Non-pigmented ciliary epithelial cell (primary cell): Measurements from ENCODE around the gene TMEM141.
"Not testable (repeated sequence)": the region's sequence is repeated elsewhere in the genome, so short reads cannot be mapped to it uniquely, and the experiment has no call there.

Source experiments
- DNase-seq: peaks from one replicate; pipeline ENCODE4 v3.0.0-alpha.2; 2010; ENCODE audit warnings: low read depth

Gene TMEM141

DNA sequence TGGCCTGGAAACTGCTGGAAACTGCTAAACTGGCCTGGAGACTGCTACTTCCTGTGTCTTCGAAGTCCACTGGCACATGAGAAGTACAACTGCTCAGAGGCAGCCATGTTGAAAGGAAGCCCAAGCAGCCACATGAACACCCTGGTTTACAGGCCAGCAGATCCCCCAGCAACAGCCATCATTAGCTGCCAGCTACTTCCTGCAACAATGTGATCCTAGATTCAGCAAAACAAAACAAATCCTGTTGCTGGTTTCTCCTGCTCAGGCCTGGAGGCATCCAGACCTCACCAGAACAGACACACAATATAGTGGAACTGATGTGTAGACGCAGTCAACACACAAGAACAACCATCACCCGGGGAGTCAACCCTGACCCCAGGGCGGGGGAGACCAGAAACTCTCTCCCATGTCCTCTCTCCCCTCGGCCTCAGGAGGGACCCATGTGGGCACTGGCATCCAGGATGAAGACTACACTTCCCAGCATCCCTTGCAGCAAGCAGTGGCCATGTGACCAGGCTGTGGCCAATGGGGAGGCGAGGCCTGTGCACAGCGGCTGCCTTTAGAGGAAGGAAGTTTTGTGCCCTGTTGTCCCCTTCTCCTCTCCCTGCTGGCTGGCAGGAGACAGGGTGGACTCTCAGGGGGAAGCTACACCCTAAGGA, 17.6 kb upstream of the TMEM141 start:
- no peak for DNase-seq

DNA sequence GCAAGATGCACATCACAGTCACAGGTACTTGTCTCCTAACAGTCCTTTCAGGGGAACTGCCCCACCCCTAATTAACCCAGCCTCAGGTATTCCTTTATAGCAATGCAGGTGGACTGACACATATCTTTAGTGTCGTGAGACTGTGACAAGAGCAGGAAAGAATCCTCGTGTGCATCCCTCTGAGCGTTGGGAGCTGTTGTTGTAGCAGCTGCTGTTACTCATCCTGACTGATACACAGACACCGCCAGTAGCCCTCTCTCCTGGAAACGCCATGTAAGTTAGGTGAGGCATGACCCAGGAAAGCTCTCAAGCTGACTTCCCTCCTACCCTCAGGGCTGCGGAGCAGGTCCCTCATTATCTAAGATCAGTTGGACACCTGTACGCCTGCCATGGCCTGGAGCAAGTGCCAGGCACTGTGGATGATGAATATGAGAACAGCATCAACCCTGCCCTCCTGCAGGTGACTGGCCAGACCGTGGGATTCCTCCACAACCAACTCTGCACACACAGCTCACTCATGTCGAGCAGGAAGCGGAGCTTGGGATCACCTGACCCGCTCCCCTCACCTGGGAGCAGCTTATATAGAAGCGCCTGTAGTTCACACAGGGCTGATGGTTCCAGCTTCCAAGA, 16.6 kb upstream of the TMEM141 start:
- DNase-seq, result no peak

DNA sequence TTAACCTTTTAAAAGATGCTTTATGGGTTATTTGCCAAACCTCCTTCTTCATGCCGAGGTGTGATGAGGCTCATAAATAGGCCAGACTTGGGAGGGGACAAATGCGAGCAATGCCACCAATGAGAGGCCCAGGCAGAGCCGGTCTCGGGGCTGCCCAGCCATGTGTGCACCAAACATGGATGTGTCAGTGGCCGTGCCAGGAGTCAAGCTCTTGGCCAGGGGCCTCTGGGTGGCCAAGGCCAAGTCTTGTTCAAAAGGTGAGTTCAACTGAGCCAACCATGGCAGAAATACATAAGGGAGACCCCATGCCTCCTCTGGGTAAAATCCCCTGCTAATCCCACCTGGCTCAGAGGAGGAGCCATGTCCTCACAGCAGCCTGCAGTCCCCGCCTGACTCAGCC, 16.0 kb upstream of the TMEM141 start:
- DNase-seq, result no peak

DNA sequence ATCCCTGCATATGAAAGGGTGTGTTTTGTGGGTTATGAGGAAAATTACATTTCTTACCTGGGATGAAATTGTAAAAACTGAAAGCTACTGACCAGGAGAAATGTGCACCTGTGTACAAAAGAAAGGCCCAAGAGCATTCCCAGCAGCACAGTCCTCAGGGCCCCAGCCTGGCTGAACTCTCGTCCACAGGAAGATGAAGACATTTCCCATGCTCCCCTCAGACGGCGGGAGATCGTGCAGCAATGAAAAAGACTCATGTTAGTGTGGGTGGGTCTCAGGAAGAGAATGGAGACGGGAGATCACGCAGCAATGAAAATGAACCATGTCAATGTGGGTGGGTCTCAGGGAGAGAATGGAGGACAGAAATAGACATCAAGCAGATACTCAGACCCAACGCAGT, 14.2 kb upstream of the TMEM141 start:
- no peak for DNase-seq

DNA sequence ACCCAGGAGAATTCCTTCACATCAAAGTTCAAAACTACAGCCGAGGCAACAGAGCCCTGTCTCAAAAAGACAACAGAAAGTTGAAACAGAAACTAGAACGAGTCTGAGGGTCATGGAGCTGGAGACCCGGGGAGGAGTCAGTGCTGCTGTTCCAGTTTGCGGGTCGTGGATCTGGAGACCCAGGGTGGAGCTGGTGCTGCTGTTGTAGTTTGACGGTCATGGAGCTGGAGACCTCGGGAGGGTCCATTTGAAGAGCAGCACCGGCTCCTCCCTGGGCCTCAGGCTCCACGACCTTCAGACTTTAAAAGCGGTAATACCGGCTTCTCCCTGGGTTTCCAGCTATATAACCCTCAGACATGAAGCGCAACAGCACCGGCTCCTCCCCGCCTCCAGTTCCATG, 13.8 kb upstream of the TMEM141 start:
- no peak for DNase-seq

DNA sequence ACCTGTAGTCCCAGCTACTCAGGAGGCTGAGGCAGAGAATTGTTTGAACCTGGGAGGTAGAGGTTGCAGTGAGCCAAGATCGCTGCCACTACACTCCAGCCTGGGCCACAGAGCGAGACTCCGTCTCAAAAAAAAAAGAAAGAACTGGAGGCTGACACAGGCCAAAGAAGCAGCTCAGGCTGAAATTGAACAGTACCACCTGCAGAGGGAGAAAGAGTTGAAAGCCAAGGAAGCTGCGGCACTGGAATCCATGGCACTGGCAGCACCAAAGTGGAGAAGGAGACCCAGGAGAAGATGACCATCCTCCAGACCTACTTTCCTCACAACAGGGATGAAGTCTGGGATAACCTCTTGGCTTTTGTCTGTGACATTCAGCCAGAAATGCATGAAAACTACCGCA, 11.3 kb upstream of the TMEM141 start:
- no peak for DNase-seq

DNA sequence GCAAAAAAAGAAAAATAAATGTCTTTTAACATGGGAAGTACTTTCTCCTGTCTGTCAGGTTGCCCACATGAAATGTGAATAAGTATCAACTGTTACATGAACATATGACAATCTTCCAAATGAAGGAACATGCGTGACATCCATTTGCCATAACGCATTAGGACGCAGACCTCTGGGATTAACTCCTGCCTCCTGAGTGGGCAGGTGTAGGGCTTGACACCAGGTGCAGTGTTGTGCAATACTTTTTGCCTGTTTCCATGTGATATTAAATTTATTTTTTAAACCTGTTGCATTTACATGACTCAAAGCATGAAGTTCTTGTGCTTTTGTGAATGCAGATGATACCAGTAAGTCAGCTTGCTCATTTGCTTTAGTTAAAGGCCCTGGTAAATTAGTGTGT, 8.7 kb upstream of the TMEM141 start:
- DNase-seq, result no peak

DNA sequence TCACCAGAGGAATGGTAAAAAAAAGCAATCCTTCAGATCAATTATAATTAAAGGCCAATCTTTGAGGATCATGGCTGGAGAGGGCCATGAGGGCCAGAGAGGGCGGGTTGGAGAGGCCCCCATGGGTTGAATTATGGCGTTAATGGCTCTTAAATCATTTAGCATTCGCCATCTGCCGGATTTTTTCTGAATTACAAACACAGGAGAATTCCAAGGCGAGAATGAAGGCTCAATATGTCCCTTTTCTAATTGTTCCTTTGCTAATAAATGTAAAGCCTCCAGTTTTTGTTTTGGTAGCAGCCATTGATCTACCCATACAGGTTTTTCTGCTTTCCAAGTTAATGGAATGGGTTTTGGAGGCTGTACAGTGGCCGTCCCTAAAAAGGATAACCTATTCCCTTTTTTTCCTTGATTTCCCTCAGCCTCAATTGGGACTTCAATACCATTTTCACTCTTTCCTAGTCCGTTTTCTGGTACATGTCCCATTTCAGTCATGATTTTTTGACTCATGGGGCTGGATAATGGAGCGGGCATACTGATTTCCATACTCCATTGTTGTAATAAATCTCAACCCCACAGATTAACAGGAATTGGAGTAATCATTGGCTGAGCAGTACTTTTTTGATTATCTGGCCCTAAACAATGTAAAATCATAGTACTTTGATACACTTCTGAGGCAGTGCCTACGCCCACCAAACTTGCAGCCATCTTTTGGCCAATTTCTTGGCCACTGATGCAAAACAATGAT, 6.7 kb upstream of the TMEM141 start:
- no peak for DNase-seq

DNA sequence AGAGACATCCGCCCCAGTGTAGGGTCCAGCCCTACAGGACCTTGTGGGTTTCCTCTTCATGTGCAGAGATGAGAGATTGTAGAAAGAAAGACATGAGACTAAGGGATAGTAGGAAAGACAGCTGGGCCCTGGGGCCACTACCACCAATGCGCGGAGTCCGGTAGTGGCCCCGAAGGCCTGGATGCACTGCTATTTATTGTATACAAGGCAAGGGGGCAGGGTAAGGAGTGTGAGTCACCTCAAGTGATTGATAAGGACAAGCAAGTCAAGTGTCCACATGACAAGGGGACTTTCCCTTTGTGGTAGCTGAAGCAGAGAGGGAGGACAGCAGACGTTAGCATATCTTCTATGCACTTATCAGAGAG, 6.2 kb upstream of the TMEM141 start:
- no peak for DNase-seq

DNA sequence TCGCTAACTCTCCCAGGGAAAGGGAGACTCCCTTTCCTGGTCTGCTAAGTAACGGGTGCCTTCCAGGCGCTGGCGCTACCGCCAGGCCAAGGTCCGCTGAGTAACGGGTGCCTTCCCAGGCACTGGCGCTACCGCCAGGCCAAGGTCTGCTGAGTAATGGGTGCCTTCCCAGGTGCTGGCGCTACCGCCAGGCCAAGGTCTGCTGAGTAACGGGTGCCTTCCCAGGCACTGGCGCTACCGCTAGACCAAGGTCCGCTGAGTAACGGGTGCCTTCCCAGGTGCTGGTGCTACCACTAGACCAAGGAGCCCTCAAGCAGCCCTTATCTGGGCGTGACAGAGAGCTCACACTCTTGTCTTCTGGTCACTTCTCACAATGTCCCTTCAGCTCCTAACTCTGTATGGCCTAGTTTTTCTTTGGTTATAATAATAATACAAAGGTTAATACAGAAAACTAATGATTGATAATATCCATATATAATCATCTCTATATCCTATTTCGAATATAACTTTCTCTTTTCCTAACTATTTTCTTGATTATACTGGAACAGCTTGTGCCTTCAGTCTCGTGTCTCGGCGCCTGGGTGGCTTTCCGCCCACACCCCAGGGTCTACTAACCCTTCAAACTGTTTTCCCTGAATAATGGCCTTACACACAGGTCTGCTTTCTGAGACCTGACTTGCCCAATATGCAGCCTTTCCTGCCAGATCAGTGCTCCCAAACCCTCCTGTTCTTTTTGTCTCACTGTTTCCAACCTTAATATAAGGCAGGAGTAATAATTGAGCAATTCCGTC, 5.4 kb upstream of the TMEM141 start:
- DNase-seq, result not testable (repeated sequence)

DNA sequence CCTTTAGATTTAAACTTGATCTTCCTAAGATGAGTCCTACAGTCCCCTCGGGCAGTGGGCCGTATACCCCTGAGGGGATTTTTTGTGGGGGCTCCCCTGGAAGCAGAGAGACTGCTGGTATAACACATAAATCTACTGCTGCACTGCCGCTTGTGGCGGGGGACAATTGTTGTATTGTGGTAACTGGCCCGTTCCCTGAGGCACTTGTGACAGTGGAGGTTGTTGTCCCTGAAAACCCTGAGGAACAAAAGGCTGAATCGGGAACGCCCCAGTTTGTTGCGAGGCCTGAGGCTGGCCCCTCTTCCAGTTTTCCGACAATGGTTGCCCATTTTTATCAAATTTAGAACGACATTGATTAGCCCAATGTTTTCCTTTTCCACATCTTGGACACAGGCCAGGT, 4.7 kb upstream of the TMEM141 start:
- DNase-seq, result no peak

DNA sequence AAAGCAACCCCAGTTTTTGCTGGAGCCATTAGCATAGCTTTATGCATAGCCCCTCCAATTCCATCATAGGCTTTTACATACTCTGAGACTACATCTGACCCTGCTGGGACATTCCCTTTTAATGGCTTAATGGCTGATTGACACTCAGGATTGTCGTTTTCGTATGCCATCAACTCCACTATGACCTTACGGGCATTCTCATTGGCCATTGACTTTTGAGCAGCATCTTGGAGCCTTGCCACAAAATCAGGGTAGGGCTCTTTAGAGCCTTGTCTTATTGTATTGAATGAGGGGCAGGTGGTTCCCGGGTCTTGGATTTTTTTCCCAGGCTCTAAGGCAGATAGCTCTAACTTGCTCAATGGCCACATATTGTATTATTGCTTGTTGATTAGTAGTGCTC, 4.2 kb upstream of the TMEM141 start:
- DNase-seq, result not testable (repeated sequence)

DNA sequence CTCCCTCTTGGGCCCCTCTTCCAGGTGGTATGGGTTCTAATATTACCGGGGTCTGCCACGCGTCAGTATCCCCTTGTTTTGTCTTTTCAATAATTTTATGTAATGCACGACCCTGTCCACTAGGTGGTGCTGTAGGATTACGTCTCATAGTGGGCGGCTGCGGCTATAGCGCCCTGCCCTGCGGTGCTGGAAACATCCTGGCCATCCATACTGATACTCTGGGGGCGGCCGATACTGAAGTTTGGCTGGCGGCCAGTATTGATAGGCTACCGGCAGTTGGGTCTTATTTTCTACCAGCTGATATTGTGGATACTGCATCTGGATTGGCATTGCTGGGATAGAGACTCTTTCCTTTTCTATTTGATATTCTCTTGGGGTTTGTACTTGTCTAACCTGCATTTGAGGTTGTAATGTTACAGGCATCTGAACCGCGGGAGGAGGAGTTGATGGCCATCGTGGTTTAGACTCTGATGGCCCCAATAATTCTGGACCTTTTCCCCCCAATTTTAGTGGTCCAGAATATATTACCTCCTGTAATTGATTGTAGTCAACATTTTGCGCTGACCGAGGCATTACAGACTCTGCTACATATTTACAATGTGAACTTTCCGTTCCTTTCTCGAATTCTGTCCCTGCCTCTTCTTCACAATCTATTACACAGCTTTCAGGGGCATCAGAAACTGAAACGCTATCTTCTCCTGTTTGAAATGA, 3.3 kb upstream of the TMEM141 start:
- no peak for DNase-seq

DNA sequence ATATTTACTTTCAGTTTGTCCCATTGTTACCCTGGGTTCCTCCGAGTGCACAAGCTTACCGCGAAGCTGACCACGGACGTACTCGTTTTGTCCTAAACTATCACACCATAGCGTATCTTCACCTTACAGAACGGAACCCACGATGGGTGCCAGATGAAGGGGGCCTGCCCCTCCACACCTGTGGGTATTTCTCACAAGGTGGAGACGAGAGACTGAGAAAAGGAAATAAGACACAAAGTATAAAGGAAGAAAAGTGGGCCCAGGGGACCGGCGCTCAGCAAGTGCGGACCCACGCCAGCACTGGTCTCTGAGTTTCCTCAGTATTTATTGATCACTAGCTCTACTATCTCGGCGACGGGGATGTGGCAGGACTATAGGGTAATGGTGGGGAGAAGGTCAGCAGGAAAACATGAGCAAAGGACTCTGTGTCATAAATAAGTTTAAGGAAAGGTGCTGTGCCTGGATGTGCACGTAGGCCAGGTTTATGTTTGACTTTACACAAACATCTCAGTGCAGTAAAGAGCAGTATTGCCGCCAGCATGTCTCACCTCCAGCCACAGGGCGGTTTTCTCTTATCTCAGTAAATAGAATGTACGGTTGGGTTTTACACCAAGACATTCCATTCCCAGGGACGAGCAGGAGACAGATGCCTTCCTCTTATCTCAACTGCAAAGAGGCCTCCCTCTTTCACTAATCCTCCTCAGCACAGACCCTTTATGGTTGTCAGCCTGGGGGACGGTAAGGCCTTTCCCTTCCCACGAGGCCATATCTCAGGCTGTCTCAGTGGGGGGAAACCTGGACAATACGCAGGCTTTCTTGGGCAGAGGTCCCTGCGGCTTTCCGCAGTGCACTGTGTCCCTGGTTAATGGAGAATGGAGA, 2.3 kb upstream of the TMEM141 start:
- not testable (repeated sequence) for DNase-seq

DNA sequence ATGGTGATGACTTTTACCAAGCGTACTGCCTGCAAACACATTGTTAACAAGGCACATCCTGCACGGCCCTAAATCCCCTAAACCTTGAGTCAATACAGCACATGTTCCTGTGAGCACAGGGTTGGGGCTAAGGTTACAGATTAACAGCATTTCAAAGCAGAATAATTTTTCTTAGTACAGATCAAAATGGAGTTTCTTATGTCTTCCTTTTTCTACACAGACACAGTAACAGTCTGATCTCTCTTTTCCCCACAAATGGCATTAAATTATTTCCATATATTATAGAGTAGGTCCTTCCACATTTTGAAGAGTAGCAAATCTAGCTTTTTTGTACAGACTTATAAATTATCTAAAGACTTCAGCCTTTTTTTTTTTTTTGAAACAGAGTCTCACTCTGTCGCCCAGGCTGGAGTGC, 1.6 kb upstream of the TMEM141 start:
- no peak for DNase-seq

DNA sequence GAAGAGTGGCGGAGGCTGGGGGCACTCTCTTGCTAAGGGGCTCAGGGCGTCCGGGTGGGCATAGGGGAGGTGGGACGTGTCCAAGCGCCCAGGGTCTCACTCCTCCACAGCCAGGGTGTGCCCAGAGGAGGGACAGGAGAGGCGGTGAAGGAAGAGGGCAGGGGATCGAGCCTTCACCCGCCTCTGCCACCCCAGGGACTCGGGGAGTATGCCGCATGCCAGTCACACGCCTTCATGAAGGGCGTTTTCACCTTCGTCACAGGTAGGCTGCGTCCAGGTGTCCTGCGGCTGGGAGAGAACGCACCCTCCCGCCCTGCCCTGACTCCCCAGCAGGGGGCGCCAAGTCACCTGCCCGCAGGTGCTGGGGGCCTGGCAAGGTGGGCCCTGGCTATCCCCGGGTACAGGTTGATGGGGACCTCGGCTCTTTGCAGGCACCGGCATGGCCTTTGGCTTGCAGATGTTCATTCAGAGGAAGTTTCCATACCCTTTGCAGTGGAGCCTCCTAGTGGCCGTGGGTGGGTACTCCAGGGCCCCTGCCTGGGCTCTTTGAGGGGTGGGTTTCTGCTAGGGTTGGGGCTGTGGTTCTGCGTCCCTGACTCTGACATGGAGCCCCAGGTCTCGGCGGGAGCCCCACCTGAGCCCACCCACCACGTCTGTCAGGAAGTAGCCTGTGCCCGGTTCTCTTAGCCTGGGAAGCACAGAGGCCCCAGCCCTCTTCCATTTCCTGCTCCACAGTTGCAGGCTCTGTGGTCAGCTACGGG, 552 bp downstream of the TMEM141 start:
- DNase-seq, result no peak

DNA sequence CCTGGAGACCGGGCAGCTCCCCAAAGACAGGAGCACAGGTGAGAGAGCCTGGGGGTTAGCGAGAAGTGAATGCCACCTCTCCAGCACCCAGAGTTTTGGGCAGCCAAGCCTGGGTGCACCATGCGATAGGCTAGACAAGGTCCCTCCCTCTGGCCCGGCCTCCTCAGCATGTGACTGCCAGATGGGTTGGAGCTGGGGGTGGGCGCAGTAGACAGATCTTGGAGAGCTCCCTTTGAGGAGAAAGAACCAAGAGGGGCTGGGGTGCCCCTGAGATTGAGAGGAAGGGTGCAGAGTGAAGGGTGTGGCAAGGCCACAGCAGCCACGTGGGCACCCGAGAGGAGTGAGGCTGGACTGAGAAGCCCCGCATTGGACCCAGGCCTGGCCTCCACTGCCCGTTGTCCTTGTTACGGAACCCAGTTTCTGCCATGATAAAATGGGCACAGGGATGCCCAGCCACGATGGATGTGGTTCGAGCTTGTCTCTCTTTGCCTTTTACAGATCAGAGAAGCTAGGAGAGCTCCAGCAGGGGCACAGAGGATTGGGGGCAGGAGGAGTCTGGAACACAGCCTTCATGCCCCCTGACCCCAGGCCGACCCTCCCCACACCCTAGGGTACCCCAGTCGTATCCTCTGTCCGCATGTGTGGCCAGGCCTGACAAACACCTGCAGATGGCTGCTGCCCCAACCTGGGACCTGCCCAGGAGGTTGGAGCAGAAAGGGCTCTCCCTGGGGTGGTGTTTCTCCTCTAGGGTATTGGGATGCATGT, 1.4 kb downstream of the TMEM141 start:
- DNase-seq, result no peak

DNA sequence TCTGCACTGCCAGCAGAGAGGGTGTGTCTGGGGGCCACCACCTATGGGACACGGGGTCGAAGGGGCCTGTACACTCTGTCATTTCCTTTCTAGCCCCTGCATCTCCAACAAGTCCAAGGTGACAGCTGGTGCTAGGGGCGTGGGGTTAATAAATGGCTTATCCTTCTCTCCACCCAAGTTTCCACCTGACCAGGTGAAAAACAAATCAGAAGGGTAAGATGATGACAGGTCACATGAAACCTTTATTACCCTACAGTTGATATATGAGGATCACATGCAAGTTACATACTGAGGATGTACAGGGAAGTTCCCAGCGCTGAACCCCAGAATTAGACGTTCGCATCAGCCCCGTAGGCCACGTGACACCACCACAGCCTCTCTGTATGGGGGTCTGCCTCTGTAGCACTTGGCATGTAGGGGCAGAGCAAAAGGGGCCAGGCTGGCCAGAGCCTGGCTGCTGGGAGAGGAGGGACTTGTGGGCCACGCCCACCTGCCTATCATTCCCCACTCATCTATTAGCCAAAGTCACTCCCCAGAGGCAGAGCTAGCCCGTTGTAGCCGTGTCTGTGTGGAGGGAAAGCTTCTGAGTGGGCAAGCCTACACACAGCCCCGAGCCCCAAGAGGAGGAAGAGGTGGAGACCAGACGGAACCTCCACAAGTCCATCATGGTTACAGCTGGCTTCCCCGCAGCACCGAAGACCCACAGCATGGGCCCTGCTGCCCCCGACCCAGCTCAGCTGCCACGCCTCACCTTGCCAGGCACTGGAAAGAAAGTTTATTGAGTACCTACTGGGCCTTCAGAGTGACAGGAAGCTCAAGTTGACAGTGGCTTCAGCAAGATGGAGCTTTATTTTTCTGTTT, 2.2 kb downstream of the TMEM141 start:
- no peak for DNase-seq
